HG03025 (cell line): ENCODE data around the gene HSPA12A.

Source experiments
- ATAC-seq: cut with Tn5 transposase; IDR thresholded peaks from one replicate; pipeline ENCODE4 v1.9.1; 2021; ENCODE audit warnings: mild to moderate bottlenecking, moderate library complexity; ENCODE audit not compliant: unreplicated experiment, low FRiP score

Gene HSPA12A

GRCh38 chr10:116671274-116671926 lies 71.0 kb downstream of the HSPA12A start:
- ATAC-seq, result no peak

GRCh38 chr10:116670706-116671105 lies 71.7 kb downstream of the HSPA12A start:
- no peak for ATAC-seq

- ATAC-seq, result no peak
Measured at GRCh38 chr10:116669832-116670644, 72.3 kb downstream of the HSPA12A start.

GRCh38 chr10:116669080-116669479 lies 73.3 kb downstream of the HSPA12A start:
- no peak for ATAC-seq

GRCh38 chr10:116668446-116668845 lies 73.9 kb downstream of the HSPA12A start:
- no peak for ATAC-seq

GRCh38 chr10:116668018-116668417 lies 74.3 kb downstream of the HSPA12A start:
- no peak for ATAC-seq

- no peak for ATAC-seq
Measured at GRCh38 chr10:116667484-116667883, 74.9 kb downstream of the HSPA12A start.

GRCh38 chr10:116665541-116666125 lies 76.7 kb downstream of the HSPA12A start:
- ATAC-seq, result no peak

- ATAC-seq, result no peak
Measured at GRCh38 chr10:116664631-116665030, 77.7 kb downstream of the HSPA12A start.

GRCh38 chr10:116663342-116663741 lies 79.0 kb downstream of the HSPA12A start:
- ATAC-seq, result no peak

GRCh38 chr10:116660860-116661259 lies 81.5 kb downstream of the HSPA12A start:
- no peak for ATAC-seq

- no peak for ATAC-seq
Measured at GRCh38 chr10:116659049-116659670, 83.2 kb downstream of the HSPA12A start.

GRCh38 chr10:116657863-116658551 lies 84.4 kb downstream of the HSPA12A start:
- no peak for ATAC-seq

- no peak for ATAC-seq
Measured at GRCh38 chr10:116656044-116656443, 86.3 kb downstream of the HSPA12A start.

- no peak for ATAC-seq
Measured at GRCh38 chr10:116655568-116655967, 86.8 kb downstream of the HSPA12A start.

- no peak for ATAC-seq
Measured at GRCh38 chr10:116654816-116655215, 87.5 kb downstream of the HSPA12A start.

- no peak for ATAC-seq
Measured at GRCh38 chr10:116653885-116654284, 88.5 kb downstream of the HSPA12A start.

GRCh38 chr10:116648903-116649302 lies 93.5 kb downstream of the HSPA12A start:
- ATAC-seq, result no peak

GRCh38 chr10:116646502-116646901 lies 95.9 kb downstream of the HSPA12A start:
- no peak for ATAC-seq

- no peak for ATAC-seq
Measured at GRCh38 chr10:116637830-116638229, 104.5 kb downstream of the HSPA12A start.

- no peak for ATAC-seq
Measured at GRCh38 chr10:116636976-116637375, 105.4 kb downstream of the HSPA12A start.
